Medulla oblongata (tissue), 1 donor: ENCODE results near the gene POU3F3.

Experiments used
- DNase-seq: peaks from one replicate; pipeline ENCODE4 v3.0.0-alpha.2; 2015; ENCODE audit errors: extremely low spot score

POU3F3 gene

DNA sequence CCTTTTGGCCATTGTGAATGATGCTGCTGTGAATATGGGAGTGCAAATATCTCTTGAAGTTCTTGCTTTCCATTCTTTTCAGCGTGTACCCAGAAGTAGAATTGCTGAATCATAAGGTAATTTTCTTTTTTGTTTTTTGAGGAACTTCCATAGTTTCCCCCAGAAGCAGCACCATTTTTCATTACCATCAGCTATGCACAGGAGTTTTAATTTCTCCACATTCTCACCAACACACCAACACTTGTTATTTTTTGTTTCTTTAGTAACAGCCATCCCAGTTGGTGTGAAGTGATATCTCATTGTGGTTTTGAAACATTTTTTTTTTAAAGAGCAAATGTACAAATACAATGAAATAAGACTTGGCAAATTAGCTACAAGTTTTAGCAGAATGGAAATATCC, 21.3 kb downstream of the POU3F3 start:
- DNase-seq = no peak

DNA sequence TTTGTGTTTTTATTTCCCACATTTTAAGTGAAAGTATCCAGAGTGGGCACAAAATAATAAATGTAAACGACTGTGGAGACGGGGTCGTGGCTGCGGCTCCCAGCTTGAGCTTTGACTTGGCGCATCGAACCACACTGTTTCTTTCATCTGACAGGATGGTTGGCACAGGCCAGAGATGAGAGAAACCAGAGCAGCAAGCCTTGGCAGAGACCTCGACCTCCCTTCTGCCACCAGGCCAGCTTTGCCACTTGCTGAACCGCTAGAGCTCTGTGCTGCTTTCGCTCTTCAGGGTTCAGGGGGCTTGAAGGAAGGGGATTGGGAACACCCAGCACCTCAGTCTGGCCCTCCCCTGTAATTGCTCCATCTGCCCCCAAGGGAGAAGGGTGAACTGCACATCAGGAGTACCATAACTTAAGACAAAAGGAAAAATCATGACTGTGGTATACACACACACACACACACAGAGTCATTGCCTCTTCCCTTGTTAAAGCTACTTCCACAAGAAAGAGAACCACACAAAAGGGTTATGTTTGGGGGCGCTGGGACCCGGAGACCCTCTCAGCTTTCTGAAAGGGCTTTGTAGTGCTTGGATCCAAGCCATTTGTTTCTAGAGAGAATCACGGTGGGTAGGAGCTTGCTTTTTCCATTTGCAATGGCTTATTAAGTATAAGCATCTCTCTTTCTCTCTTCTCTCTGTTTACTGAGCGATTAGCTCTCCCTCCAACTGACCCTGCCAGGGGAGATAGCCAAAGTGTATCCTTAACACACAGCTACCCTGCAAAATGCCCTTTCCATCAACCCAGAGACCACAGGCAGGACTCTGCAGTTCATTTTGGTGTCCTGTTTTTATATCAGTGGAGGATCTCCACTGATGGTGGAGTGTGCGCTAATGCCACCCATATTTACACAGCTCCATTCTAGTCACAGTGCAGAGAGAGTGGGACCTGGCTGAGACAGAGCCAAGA, 23.0 kb downstream of the POU3F3 start:
- DNase-seq = peak; percentile 61

DNA sequence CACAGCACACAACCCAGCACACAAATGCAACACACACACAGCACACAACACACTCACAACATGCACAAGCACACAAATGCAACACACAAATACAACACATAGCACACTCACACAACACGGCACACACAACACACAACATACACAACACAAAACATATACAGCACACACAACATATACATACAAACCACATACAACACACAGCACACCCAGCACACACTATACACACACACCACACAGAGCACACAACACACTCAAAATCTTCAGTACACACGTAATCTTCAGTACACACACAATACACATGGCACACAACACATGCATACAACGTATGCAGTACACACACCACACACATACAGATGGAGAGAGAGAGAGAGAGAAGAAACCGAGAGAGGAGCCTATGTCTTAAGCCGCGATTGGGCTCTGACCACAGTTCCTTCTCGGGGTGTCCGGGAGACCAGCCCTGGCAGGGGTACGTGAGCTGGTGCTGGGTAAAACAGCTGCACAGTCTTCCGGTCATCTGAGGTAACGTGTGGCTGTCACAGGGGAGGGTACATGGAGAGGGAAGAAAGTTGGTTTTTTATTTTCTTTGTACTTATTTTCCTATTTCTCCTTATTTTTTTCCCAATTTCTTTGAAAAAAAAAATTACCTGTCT, 25.1 kb downstream of the POU3F3 start:
- no peak for DNase-seq

DNA sequence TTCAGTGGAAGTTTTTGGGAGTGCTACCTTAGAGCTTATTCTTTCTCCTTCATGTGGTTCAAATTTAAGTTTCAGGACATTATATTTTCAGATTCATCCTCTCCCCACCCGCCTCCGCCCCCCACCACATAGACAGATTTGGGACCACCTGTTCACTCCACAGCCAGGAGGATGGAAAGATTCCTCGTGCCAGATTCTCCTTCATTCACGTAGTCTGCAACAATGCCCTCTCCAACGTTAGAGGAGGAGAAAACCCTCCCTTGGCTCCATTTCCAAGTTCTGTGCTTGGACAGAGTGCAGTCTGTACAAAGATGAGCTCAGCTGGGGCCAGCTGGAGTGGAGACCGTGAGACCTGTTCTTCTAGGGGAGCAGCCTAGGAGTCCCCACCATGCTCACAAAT, 26.2 kb downstream of the POU3F3 start:
- no peak for DNase-seq

DNA sequence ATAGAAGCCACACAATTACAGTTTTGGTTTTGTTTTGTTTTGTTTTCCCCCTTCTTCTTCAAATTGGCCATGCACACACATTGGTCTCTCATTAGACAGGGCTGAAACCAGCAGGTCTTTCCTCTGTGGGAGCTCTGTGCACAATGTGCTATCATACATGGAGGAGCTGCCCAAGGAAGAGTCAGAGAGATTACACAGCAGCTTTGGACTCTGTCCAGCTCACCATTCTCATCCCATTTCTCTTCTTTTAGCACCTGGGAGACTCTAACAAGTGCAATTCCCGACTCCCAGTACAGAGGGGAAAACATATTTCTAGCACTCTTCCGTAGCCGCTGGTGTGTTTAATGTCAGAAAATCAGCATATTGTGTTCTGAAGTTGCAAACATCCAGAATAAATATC, 29.4 kb downstream of the POU3F3 start:
- DNase-seq = no peak

DNA sequence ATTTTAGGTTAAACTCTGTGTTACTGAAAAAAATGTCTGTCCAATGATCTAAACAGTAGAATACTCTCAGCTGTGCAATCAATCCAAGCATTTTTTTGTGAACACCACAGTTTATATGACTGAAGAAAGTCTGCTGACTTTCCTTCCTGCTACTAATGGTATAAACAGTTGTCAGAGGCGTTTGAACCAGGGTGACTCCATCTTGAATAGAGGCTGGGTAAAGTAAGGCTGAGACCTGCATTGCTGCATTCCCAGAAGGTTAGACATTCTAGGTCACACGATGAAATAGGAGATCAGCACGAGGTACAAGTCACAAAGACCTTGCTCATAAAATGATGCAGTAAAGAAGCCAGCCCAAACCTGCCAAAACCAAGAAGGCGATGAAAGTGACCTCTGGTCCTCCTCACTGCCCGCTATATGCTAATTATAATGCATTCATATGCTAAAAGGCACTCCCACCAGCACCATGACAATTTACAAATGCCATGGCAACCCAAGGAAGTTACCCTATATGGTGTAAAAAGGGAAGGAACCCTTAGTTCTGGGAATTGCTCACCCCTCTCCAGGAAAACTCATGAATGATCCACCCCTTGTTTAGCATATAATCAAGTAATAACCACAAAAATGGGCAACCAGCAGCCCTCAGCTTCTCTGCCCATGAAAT, 31.3 kb downstream of the POU3F3 start:
- DNase-seq = no peak

DNA sequence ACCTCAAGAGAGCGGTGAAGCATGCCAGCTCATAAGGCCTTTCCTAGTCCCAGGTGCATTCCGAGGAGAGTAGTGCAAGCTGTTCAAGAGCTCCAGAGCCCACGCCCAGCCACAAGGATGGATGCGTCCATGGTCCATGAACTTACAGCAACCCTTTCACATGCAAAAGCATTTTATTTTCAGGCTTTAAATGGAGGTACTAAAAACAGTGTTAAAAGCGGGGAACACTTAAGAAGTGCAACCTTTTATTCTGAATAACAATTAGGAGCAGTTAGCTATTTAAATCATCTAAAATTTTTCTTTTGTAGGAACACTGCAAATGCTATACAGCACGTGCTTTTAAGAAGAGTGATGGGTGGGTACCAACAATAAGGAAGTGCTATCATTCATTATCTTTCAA, 33.8 kb downstream of the POU3F3 start:
- no peak for DNase-seq

DNA sequence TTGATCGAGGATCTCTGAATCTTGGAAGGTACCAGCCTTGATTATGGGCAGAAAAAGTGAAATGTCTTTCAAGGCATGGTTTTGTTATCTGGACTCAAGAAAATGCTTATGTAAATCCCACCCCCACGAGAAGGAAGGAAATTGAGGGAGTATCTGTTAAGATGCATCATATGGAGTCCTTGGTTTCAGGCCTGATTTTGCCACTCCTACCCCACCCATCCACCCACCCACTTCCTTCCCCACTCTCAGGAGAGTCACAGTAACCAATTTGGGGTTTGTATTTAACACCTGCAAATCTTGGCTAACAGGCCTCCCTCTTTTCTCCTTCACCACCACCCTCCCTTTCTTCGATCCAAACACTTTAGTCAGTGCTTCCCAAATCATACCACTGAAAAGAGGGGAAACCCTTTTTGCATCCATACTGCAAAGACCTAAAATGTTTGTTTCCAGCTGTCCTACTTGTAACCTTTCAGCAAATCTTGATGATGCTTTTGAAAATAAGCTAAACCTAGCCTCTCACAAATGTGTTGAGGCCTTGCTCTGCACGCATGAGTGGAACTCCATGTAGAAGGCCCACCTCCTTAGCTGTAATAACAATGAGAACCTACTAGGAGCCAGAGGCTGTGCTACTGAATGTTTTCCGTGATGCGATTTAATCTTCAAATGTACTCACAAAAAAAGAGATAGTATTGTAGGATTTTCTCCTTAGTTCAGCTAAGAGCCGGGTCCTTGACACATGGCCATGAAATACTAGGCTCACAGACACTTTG, 34.8 kb downstream of the POU3F3 start:
- DNase-seq = no peak

DNA sequence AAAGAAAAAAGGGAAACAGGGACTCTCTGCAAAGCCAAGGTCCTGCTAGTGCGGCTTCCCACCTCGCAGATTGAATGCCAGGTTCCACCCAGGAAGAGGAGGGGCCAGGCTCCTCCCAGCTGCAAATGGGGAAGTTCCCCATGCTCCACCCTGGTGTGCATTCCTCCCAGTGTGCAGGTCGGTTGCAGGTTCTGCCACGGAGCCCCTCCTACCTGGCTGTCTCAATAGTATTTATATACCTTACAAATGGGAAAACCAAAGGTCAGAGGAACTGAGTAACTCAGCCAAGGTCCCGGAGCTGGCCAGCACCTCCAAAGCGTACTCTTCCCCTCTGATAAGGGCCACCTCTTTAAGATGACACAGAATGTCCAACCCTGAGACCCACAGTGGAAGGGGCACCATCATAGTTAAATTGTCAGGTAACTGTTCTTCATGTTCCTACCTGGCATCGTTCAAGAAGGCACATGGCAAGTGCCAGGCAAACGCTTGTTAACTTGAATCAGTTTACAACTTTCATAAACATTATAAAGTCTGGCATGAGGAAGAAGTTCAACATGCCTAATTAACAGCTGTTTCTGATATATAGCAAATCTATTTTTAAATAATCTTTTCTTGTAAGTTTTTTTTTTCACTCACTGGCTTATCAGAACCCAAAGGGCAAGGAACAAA, 35.5 kb downstream of the POU3F3 start:
- DNase-seq = no peak

DNA sequence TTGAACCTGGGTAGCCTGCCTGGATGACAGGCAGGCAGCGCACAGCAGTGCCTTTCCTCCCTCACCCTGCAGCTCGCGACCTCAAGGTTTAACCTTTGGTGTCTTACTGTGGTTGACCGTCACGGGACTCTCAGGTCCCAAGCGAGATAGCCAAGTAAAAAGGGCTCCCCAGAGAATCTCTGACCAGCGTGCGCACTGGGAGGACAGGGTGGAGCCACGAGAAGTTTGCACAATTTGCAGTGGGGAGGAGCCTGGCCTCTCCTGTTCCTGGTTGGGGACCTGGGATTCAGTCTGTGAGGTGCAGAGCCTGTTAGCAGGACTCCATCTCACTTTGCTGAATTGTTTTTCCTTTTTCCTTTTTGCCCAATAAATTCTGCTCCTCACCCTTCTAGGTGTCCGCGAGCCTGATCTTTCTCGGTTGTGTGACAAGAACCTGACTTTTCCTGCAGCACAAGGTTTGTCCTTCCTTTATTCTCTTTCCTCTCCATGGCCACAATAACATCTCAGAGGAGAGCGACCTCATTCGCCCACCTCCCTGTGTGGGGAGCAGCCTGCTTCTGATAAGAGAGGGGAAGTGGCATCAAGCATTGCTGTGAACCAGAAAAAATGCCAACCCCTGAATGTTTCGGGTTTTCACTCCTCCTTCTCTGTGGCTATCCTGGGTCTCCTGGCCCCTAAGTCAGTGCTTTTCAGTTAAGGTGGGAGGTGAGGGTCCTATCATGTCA, 36.2 kb downstream of the POU3F3 start:
- DNase-seq = no peak

DNA sequence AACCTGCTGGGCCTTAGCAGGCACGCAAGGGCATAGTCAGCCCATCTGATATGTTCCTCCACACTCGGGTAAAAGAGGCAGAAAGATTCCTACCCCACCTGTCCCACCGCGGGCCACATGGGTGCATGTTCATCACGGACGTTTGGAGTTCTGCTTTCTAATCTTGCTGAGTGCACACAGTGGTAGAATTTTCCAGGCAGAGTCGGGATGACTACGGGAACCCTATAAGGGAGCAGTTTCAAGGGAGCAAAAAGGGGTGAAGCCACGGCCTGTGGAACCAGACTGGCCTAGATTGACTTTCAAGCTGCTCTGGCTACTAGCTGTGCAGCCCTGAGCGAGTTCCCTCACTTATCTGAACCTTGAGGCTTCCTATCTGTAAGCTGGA, 36.8 kb downstream of the POU3F3 start:
- DNase-seq = no peak

DNA sequence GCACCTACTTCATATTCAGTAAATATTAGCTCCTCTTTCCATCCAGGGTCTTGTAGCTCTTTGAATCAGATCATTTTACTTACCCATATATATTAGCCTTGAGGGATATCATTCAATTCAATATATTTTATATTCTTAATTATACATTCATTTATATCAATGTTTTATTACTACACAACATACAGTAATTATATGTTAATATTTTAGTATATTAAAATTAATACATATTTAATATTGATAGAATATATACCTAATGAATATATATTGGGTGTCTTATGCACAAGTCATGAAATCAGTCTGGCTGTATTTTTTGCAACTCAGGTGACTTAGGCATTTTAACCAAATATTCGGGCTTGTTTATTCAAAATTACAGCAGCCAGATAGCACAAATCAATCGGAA, 37.2 kb downstream of the POU3F3 start:
- DNase-seq = no peak

DNA sequence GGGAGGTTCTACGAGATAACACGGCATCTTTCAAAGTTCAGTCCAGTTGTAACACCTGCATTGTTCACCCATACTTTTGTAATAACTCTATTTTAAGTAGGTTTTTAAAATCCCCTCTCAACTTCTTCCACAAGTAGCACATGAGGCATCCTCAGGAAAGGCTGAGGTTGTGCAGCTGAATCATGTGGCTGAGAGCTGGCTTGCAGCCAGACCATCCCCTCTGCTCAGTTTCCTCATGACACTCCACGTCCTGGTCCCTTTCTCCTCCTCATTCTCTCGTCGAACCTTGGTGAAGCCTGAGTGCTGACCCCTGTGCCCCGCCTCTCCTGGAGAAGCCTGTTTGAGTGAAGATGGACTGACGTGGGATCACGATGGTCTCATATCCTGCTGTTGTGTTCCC, 42.5 kb downstream of the POU3F3 start:
- DNase-seq = no peak

DNA sequence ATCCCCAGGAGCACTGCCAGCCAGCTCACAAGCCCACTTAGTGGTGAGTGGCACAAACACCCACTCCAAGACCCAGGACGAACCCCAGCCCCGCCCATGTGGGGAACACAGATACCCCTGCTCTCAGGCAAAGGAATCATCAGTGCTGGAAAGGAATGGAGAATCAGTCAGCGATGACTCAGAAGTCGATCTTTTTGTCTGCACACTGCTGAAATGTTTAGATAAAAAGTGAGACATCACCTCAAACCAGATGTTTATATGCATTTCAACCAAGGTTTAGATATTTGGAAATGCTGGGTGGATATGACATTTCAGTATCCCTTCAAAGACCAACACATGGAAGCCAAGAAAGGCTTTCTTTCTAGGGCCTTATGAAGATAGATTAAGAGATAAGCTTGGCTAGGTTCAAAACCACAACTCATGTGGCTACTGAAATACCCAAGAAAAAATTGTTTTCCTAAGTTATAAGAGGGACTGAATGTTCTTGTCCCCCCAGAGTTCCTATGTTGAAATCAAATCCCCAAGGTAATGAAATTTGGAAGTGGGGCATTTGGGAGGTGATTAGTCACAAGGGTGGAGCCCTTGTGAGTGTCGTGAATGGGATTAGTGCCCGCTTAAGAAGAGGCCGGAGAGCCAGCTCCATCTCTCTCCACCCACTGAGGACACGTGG, 43.7 kb downstream of the POU3F3 start:
- DNase-seq = no peak

DNA sequence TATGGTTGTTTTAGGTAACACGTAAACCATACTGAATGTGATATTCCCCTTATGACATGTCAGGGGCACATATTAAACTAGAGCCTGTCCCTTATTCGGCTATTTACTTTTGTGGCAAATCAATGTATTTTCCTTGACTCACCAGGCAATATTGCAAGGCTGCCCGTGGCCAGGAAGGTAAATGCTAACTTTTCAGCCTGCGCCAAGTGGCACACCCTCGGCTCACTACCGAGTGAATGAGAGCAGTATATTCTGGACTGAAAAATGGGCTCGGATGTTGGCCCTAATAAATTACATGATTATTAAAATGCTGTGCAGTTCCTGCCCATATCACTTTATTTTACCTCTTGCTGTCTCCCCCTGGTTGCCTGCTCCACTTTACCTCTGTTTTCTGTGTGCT, 46.7 kb downstream of the POU3F3 start:
- DNase-seq = no peak

DNA sequence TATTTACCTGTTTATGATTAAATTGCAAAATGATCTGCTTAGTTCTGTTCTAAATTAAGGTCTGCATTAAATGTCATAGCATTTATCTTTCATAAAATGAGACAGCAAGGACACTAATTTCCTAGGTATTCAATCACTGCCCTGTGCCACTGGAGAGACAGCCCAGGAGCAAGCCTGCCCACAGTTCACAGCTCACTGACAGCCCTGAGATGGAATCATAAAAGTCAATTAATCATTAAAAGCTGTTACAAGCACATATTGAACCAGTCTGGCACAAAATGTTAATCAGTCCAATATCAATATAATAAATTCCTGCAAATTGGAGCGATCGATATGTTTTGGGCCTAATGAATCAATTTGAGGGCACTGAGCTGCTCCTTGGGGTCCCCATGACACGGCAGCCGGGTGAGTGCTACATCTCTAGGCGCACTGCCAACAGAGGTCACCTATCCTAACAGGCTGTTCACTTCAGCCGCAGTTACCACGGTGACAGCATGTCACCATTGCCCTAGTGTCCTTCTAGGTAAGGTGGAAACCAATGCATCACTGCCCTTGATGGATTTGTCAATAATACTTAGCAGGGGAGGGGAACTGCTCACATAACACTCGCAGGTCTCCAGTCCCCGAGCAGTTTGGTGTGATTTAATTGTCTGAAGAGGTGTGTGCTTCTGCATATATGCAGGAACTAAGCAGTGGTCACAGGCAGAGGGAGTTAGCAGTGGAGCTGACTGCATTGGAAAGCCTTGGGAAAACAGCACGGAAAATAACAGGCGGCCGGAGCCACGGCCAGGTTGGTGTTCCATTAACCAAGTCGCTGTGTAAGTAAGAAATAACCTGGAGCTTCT, 47.3 kb downstream of the POU3F3 start:
- DNase-seq = no peak

DNA sequence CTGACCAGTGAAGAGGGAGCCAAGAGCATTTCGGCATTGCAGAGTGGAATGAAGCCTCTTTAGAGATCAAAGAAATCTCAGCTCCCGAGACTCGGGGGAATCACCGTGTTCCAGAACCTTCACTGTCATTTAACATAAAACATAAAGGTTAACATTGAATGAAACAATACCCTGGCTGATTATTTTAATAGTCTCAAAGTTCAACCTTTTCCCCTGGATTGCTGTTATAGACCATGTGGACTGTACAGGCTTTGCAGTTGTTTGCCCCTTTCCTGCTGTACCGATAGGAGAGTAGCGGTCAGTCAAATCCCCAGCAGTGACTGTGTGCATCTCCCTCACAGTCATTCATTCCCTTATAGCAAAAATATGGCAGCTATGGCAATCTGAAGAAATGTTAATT, 48.4 kb downstream of the POU3F3 start:
- no peak for DNase-seq
